ENCODE data around the gene UCHL5. TPM values are rescaled to one million over a fixed set of nuclear protein-coding genes. Genes with fewer than 3 reads are reported as not detected.
"Not testable (repeated sequence)": the region's sequence is repeated elsewhere in the genome, so short reads cannot be mapped to it uniquely, and the experiment has no call there.

The UCHL5 gene
- total RNA-seq, 4 donors from 2014 or later: 27.1 to 51.4 (median 37.6) TPM

GRCh38 chr1:193060115-193060403 is 899 bp upstream of the UCHL5 start:
- intact Hi-C loops (cut with DNase I): loop anchor here (10.0 kb wide), 1 partner anchor 65 kb away; the partner anchor contains the start of gene CDC73
- peaks cover 4 to 54% (median 22%) of the 10 kb centered on the region in 3 donors for H3K4me1 ChIP-seq
- no peaks in the 10 kb centered on the region for H3K36me3 ChIP-seq
- 0% methylated on average over 4 of the region's 9 CpGs for WGBS, 2 donors
- peak overlapping the region; percentile 94 to 99 (median 97) for H3K27ac ChIP-seq
- no peak for DNase-seq
- H3K27me3 ChIP-seq: no peaks in the 10 kb centered on the region
- no peaks in the 10 kb centered on the region for H3K9me3 ChIP-seq
- H3K4me3 ChIP-seq: peak overlapping the region; percentile 72 to 91 (median 76)
- no peak for TF ChIP-seq CTCF (IDR thresholded peaks at IDR 0.05)
- no peak for TF ChIP-seq POLR2A (IDR thresholded peaks at IDR 0.05)

GRCh38 chr1:193058529-193059281 is 455 bp downstream of the UCHL5 start:
- no peak for DNase-seq
- intact Hi-C loops (cut with DNase I): no loop called here
- Histone ChIP-seq H3K27ac (peak overlapping the region; percentile 94 to 99 (median 97)), H3K4me3 (peak overlapping the region; percentile 72 to 91 (median 76)), H3K36me3 (no peaks in the 10 kb centered on the region), H3K4me1 (peaks cover 4 to 59% (median 22%) of the 10 kb centered on the region in 3 donors), H3K27me3 (no peaks in the 10 kb centered on the region), H3K9me3 (no peaks in the 10 kb centered on the region)
- TF ChIP-seq CTCF (IDR thresholded peaks at IDR 0.05) (no peak), POLR2A (IDR thresholded peaks at IDR 0.05) (peak in 1 of 4 donors; percentile 16)
- WGBS, 2 donors: 0 to 2% methylated on average over 18 to 19 of the region's 37 CpGs

DNA sequence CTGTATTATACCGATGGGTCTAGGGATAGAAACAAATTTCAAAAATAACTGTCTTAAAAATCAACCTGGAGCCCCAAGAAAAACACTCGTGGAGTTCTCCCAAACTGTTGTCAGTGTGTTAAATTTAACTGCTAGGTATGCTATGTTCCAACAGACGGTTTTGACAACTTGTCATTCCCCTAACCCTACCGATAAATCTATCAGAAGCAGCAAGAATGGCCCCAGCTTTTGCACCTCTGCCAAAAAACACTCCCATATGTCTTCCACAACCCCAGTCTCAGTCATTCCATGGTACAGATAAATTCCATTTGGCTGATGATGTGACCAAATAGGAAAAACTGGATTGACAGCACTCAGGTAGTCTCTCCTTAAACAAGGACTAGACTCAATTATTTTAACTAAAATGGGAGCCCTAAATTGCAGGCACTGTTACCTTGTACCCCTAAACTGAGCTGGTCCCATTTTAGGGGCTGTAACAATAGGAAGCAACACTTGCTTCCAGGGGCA is 4.9 kb downstream of the UCHL5 start:
- TF ChIP-seq POLR2A (IDR thresholded peaks at IDR 0.05) (no peak), CTCF (IDR thresholded peaks at IDR 0.05) (no peak)
- Histone ChIP-seq H3K9me3 (no peaks in the 10 kb centered on the region), H3K27ac (no peak overlapping the region), H3K4me3 (no peak overlapping the region), H3K27me3 (no peaks in the 10 kb centered on the region), H3K36me3 (peaks cover 0 to 18% (median 0%) of the 10 kb centered on the region in 3 donors), H3K4me1 (peaks cover 4 to 33% (median 9%) of the 10 kb centered on the region in 3 donors)
- intact Hi-C loops (cut with DNase I): no loop called here
- WGBS, 2 donors: 82 to 87% methylated on average over 4 of the region's 4 CpGs
- DNase-seq: no peak

GRCh38 chr1:193048913-193049312 is 10.2 kb downstream of the UCHL5 start:
- DNase-seq; intact Hi-C loops (cut with DNase I); H3K4me3 ChIP-seq; H3K9me3 ChIP-seq; H3K4me1 ChIP-seq; H3K27ac ChIP-seq; H3K27me3 ChIP-seq: not testable (repeated sequence)
- H3K36me3 ChIP-seq: peaks cover 0 to 61% (median 4%) of the 10 kb centered on the region in 3 donors
- 78 to 90% methylated on average over 4 to 5 of the region's 5 CpGs for WGBS, 2 donors

GRCh38 chr1:193042766-193043691 is 16.1 kb downstream of the UCHL5 start:
- WGBS, 2 donors: 44 to 100% methylated on average over 1 of the region's 1 CpG
- no peak overlapping the region for H3K27ac ChIP-seq

More at GRCh38 chr1:193042766-193043691, 16.1 kb downstream of the UCHL5 start:
- intact Hi-C loops (cut with DNase I): no loop called here
- Histone ChIP-seq H3K27me3 (no peaks in the 10 kb centered on the region), H3K4me3 (no peak overlapping the region), H3K36me3 (peaks cover 0 to 47% (median 0%) of the 10 kb centered on the region in 3 donors), H3K4me1 (no peaks in the 10 kb centered on the region), H3K9me3 (no peaks in the 10 kb centered on the region)
- no peak for DNase-seq
- TF ChIP-seq POLR2A (IDR thresholded peaks at IDR 0.05) (no peak), CTCF (IDR thresholded peaks at IDR 0.05) (no peak)
